ENCODE results near the gene HERC5. TPM values are rescaled to one million over a fixed set of nuclear protein-coding genes. Genes with fewer than 3 reads are reported as not detected.

Gene HERC5
- total RNA-seq, 1 donor from 2014 or later: 23.0 TPM

DNA sequence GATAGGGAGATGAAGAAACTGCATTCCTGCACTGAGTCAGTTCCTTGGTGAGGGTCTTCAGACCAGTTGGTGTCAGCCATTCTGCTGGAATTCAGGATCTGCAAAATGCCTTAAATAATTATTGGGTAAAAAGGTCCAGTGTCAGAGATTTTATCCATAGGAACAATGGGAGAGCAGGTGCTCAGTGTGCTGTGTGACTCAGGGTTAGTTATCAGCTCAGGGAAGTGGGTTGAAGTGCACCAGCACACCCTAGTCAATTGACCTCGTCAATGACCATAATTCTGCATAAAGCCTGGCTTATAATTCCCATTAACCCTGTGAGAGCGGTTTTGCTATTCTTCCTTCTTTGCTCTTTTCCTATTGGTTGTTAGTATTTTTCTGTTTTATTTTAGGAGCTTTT lies 40.9 kb upstream of the HERC5 start:
- H3K27me3 ChIP-seq (ENCODE audit: insufficient read depth, low read length): no peaks in the 10 kb centered on the region
- no peaks in the 10 kb centered on the region for H3K4me1 ChIP-seq (ENCODE audit: insufficient read depth, low read length)
- no peaks in the 10 kb centered on the region for H3K79me2 ChIP-seq (ENCODE audit: insufficient read depth, low read length)
- DNase-seq (ENCODE audit: low read depth) (no peak), FAIRE-seq (no peak)
- Mint-ChIP-seq H3K36me3 (ENCODE audit: low read depth, unreplicated experiment) (peaks cover 16% of the 10 kb centered on the region), H3K27me3 (ENCODE audit: low read depth, unreplicated experiment) (no peaks in the 10 kb centered on the region), H3K4me3 (ENCODE audit: unreplicated experiment) (no peak overlapping the region), H3K9me3 (ENCODE audit: unreplicated experiment) (no peaks in the 10 kb centered on the region), H3K4me1 (ENCODE audit: low read depth, unreplicated experiment) (no peaks in the 10 kb centered on the region), H3K27ac (ENCODE audit: unreplicated experiment) (no peak overlapping the region)
- no peak overlapping the region for H2AFZ ChIP-seq (ENCODE audit: low read depth, low read length)
- no peak overlapping the region for H3K9ac ChIP-seq (ENCODE audit: low read length)
- no peaks in the 10 kb centered on the region for H4K20me1 ChIP-seq (ENCODE audit: insufficient read depth, low read length)
- no peaks in the 10 kb centered on the region for H3K36me3 ChIP-seq (ENCODE audit: insufficient read depth, low read length)
- no peak overlapping the region for H3K27ac ChIP-seq (ENCODE audit: low read depth, low read length)
- TF ChIP-seq, protein P1, sequence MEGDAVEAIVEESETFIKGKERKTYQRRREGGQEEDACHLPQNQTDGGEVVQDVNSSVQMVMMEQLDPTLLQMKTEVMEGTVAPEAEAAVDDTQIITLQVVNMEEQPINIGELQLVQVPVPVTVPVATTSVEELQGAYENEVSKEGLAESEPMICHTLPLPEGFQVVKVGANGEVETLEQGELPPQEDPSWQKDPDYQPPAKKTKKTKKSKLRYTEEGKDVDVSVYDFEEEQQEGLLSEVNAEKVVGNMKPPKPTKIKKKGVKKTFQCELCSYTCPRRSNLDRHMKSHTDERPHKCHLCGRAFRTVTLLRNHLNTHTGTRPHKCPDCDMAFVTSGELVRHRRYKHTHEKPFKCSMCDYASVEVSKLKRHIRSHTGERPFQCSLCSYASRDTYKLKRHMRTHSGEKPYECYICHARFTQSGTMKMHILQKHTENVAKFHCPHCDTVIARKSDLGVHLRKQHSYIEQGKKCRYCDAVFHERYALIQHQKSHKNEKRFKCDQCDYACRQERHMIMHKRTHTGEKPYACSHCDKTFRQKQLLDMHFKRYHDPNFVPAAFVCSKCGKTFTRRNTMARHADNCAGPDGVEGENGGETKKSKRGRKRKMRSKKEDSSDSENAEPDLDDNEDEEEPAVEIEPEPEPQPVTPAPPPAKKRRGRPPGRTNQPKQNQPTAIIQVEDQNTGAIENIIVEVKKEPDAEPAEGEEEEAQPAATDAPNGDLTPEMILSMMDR (IDR thresholded peaks at IDR 0.05; ENCODE audit: insufficient read depth, low read depth, low read length): no peak
- TF ChIP-seq EZH2 (IDR thresholded peaks at IDR 0.05; ENCODE audit: insufficient read depth, low read length): no peak
- no peak overlapping the region for H3K4me2 ChIP-seq (ENCODE audit: low read length)
- no peaks in the 10 kb centered on the region for H3K9me3 ChIP-seq (ENCODE audit: insufficient read depth, low read depth, low read length)
- H3K4me3 ChIP-seq (ENCODE audit: insufficient read depth, low read depth, low read length): no peak overlapping the region

DNA sequence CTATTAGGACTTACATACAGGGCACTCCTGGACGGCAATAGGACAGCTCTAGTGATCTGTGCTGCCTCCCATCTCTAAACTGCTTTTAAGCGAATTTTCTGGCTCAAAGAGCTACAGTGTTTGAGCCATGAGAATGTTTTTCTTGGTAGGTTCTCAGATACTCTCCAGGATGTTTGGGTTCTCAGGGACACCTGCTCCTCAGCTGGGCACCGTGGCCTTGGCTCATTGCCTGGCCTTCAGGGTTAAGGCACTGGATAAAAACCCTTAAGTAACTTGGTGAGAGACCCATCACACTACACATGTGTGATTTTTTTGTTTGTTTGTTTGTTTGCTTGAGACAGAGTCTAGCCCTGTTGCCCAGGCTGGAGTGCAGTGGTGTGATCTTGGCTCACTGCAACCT lies 38.5 kb upstream of the HERC5 start:
- TF ChIP-seq, protein P1 (IDR thresholded peaks at IDR 0.05; ENCODE audit: insufficient read depth, low read depth, low read length): no peak

DNA sequence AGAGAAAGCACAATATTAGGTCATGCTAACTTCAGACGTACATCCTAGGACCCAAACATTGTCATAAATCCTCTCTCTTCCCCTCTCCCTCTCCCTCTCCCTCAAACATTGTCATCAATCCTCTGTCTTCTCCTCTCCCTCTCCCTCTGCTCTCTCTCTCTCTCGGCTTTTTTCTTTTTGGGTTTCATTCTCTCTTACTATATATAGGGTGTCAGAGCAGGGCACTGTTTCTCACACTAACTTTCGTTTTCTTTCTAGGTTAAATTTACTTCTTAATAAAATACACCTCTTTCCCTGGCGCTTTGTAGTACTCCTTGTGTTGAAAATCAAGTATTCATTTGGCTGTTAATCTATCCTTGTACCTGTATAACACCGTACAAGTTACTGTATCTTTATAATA lies 37.0 kb upstream of the HERC5 start:
- FAIRE-seq: no peak
- TF ChIP-seq EZH2 (IDR thresholded peaks at IDR 0.05; ENCODE audit: insufficient read depth, low read length): no peak
- TF ChIP-seq, protein P1 (IDR thresholded peaks at IDR 0.05; ENCODE audit: insufficient read depth, low read depth, low read length): no peak
- no peaks in the 10 kb centered on the region for H3K27me3 Mint-ChIP-seq (ENCODE audit: low read depth, unreplicated experiment)

More for the DNA sequence above, 38.5 kb upstream of the HERC5 start:
- Histone ChIP-seq H3K36me3 (ENCODE audit: insufficient read depth, low read length) (no peaks in the 10 kb centered on the region), H3K9ac (ENCODE audit: low read length) (no peak overlapping the region), H3K79me2 (ENCODE audit: insufficient read depth, low read length) (no peaks in the 10 kb centered on the region), H3K9me3 (ENCODE audit: insufficient read depth, low read depth, low read length) (no peaks in the 10 kb centered on the region), H3K27ac (ENCODE audit: low read depth, low read length) (no peak overlapping the region), H4K20me1 (ENCODE audit: insufficient read depth, low read length) (no peaks in the 10 kb centered on the region), H3K4me1 (ENCODE audit: insufficient read depth, low read length) (no peaks in the 10 kb centered on the region), H3K4me2 (ENCODE audit: low read length) (no peak overlapping the region), H3K27me3 (ENCODE audit: insufficient read depth, low read length) (no peaks in the 10 kb centered on the region), H3K4me3 (ENCODE audit: insufficient read depth, low read depth, low read length) (no peak overlapping the region), H2AFZ (ENCODE audit: low read depth, low read length) (no peak overlapping the region)
- Mint-ChIP-seq H3K4me1 (ENCODE audit: low read depth, unreplicated experiment) (no peaks in the 10 kb centered on the region), H3K27me3 (ENCODE audit: low read depth, unreplicated experiment) (no peaks in the 10 kb centered on the region), H3K4me3 (ENCODE audit: unreplicated experiment) (no peak overlapping the region), H3K27ac (ENCODE audit: unreplicated experiment) (no peak overlapping the region), H3K9me3 (ENCODE audit: unreplicated experiment) (no peaks in the 10 kb centered on the region), H3K36me3 (ENCODE audit: low read depth, unreplicated experiment) (peaks cover 12% of the 10 kb centered on the region)
- FAIRE-seq: no peak
- no peak for DNase-seq (ENCODE audit: low read depth)

More for the DNA sequence above, 37.0 kb upstream of the HERC5 start:
- no peaks in the 10 kb centered on the region for H3K27me3 ChIP-seq (ENCODE audit: insufficient read depth, low read length)
- H2AFZ ChIP-seq (ENCODE audit: low read depth, low read length): no peak overlapping the region
- no peak for DNase-seq (ENCODE audit: low read depth)
- no peaks in the 10 kb centered on the region for H3K4me1 ChIP-seq (ENCODE audit: insufficient read depth, low read length)
- Mint-ChIP-seq H3K4me1 (ENCODE audit: low read depth, unreplicated experiment) (no peaks in the 10 kb centered on the region), H3K9me3 (ENCODE audit: unreplicated experiment) (no peaks in the 10 kb centered on the region), H3K36me3 (ENCODE audit: low read depth, unreplicated experiment) (peaks cover 6% of the 10 kb centered on the region), H3K27ac (ENCODE audit: unreplicated experiment) (no peak overlapping the region), H3K4me3 (ENCODE audit: unreplicated experiment) (no peak overlapping the region)
- no peak overlapping the region for H3K9ac ChIP-seq (ENCODE audit: low read length)
- no peak overlapping the region for H3K4me3 ChIP-seq (ENCODE audit: insufficient read depth, low read depth, low read length)
- H3K4me2 ChIP-seq (ENCODE audit: low read length): no peak overlapping the region
- no peaks in the 10 kb centered on the region for H3K9me3 ChIP-seq (ENCODE audit: insufficient read depth, low read depth, low read length)
- no peaks in the 10 kb centered on the region for H4K20me1 ChIP-seq (ENCODE audit: insufficient read depth, low read length)
- no peaks in the 10 kb centered on the region for H3K79me2 ChIP-seq (ENCODE audit: insufficient read depth, low read length)
- H3K27ac ChIP-seq (ENCODE audit: low read depth, low read length): no peak overlapping the region
- H3K36me3 ChIP-seq (ENCODE audit: insufficient read depth, low read length): no peaks in the 10 kb centered on the region
